ENCODE measurements around the gene SBF2. TPM values are rescaled to one million over a fixed set of nuclear protein-coding genes. Genes with fewer than 3 reads are reported as not detected.

Gene SBF2
- polyA plus RNA-seq, 1 donor (not counting 4 experiments of a cell fraction or from before 2014, with no cell fraction given), result 24.5 TPM

DNA sequence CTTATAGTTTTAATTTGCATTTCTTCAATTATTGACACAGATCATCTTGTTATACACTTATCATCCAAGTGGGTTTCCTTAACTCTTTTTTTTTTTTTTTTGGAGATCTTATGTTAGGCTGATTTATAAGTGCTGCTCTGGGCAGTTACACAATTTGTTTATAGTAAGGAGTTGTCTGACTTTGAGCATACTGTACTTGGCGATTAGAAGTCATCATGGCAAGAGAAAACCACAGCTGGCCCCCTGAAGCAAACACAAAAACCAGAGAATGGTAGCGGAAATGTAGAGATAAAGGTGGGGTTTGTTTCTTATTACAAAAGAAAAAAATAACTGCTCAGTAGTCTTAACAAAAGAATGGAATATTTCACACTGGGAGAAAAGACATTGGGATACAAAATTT, 337.5 kb downstream of the SBF2 start:
- Histone ChIP-seq H3K27me3 (ENCODE audit: control insufficient read depth, extremely low read depth, insufficient read depth, low read length) (no peaks in the 10 kb centered on the region), H3K4me3 (ENCODE audit: control insufficient read depth in 2 of 3, extremely low read depth in 1 of 3, insufficient read depth in 2 of 3, low read depth in 1 of 3, low read length in 3 of 3) (no peak overlapping the region), H3K9me3 (ENCODE audit: control insufficient read depth, low read depth, low read length) (no peaks in the 10 kb centered on the region), H3K4me2 (ENCODE audit: control insufficient read depth, extremely low read depth, insufficient read depth, low read depth, low read length) (no peak overlapping the region), H4K20me1 (ENCODE audit: control insufficient read depth, extremely low read depth, insufficient read depth, low read length) (no peaks in the 10 kb centered on the region), H2AFZ (ENCODE audit: control insufficient read depth, low read length) (no peak overlapping the region), H3K36me3 (ENCODE audit: control insufficient read depth in 2 of 2, extremely low read depth in 1 of 2, insufficient read depth in 2 of 2, low read length in 2 of 2) (peaks cover 5 to 9% of the 10 kb centered on the region in 2 experiments), H3K4me1 (ENCODE audit: control insufficient read depth, extremely low read depth, insufficient read depth, low read length) (peaks cover 3% of the 10 kb centered on the region), H3K27ac (ENCODE audit: control insufficient read depth, insufficient read depth, low read length) (no peak overlapping the region), H3K9ac (ENCODE audit: control insufficient read depth, extremely low read depth, insufficient read depth, low read length) (no peak overlapping the region), H3K79me2 (ENCODE audit: control insufficient read depth, insufficient read depth, low read length) (no peaks in the 10 kb centered on the region), H3K9me1 (ENCODE audit: control insufficient read depth, extremely low read depth, insufficient read depth, low read length) (no peaks in the 10 kb centered on the region)
- dilution Hi-C loops (cut with MboI; ENCODE audit: extremely low pct_ligation_motif_present, low sequenced_read_pairs), result no loop called here
- FAIRE-seq (no peak), DNase-seq (ENCODE audit: low read depth, low spot score) (no peak)
- TF ChIP-seq, protein P1, sequence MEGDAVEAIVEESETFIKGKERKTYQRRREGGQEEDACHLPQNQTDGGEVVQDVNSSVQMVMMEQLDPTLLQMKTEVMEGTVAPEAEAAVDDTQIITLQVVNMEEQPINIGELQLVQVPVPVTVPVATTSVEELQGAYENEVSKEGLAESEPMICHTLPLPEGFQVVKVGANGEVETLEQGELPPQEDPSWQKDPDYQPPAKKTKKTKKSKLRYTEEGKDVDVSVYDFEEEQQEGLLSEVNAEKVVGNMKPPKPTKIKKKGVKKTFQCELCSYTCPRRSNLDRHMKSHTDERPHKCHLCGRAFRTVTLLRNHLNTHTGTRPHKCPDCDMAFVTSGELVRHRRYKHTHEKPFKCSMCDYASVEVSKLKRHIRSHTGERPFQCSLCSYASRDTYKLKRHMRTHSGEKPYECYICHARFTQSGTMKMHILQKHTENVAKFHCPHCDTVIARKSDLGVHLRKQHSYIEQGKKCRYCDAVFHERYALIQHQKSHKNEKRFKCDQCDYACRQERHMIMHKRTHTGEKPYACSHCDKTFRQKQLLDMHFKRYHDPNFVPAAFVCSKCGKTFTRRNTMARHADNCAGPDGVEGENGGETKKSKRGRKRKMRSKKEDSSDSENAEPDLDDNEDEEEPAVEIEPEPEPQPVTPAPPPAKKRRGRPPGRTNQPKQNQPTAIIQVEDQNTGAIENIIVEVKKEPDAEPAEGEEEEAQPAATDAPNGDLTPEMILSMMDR (optimal IDR thresholded peaks at IDR 0.05 in 1 of 3, IDR thresholded peaks at IDR 0.05 in 1 of 3, conservative IDR thresholded peaks at IDR 0.05 in 1 of 3; ENCODE audit: extremely low read depth in 1 of 3, insufficient read depth in 2 of 3, low read length in 3 of 3), result no peak
- no peak for TF ChIP-seq EZH2 (IDR thresholded peaks at IDR 0.05; ENCODE audit: low read length)

- Histone ChIP-seq H3K4me3 (ENCODE audit: control insufficient read depth in 2 of 3, extremely low read depth in 1 of 3, insufficient read depth in 2 of 3, low read depth in 1 of 3, low read length in 3 of 3) (no peak overlapping the region), H3K4me1 (ENCODE audit: control insufficient read depth, extremely low read depth, insufficient read depth, low read length) (peaks cover 3% of the 10 kb centered on the region), H3K4me2 (ENCODE audit: control insufficient read depth, extremely low read depth, insufficient read depth, low read depth, low read length) (no peak overlapping the region), H2AFZ (ENCODE audit: control insufficient read depth, low read length) (no peak overlapping the region), H3K27ac (ENCODE audit: control insufficient read depth, insufficient read depth, low read length) (no peak overlapping the region), H3K9me3 (ENCODE audit: control insufficient read depth, low read depth, low read length) (no peaks in the 10 kb centered on the region), H4K20me1 (ENCODE audit: control insufficient read depth, extremely low read depth, insufficient read depth, low read length) (no peaks in the 10 kb centered on the region), H3K9ac (ENCODE audit: control insufficient read depth, extremely low read depth, insufficient read depth, low read length) (no peak overlapping the region), H3K79me2 (ENCODE audit: control insufficient read depth, insufficient read depth, low read length) (no peaks in the 10 kb centered on the region), H3K9me1 (ENCODE audit: control insufficient read depth, extremely low read depth, insufficient read depth, low read length) (no peaks in the 10 kb centered on the region), H3K27me3 (ENCODE audit: control insufficient read depth, extremely low read depth, insufficient read depth, low read length) (no peaks in the 10 kb centered on the region), H3K36me3 (ENCODE audit: control insufficient read depth in 2 of 2, extremely low read depth in 1 of 2, insufficient read depth in 2 of 2, low read length in 2 of 2) (peaks cover 5 to 9% of the 10 kb centered on the region in 2 experiments)
- DNase-seq (ENCODE audit: low read depth, low spot score), result no peak
- dilution Hi-C loops (cut with MboI; ENCODE audit: extremely low pct_ligation_motif_present, low sequenced_read_pairs), result no loop called here
- TF ChIP-seq, protein P1 (optimal IDR thresholded peaks at IDR 0.05 in 1 of 3, IDR thresholded peaks at IDR 0.05 in 1 of 3, conservative IDR thresholded peaks at IDR 0.05 in 1 of 3; ENCODE audit: extremely low read depth in 1 of 3, insufficient read depth in 2 of 3, low read length in 3 of 3), result no peak
- TF ChIP-seq EZH2 (IDR thresholded peaks at IDR 0.05; ENCODE audit: low read length), result no peak
- FAIRE-seq, result no peak
Measured at GRCh38 chr11:9955391-9955790, 338.6 kb downstream of the SBF2 start.

Measured in keratinocyte (primary cell).